RPMI8226 (cell line): ENCODE measurements around the gene GSTM5.
"Not testable (repeated sequence)": the region's sequence is repeated elsewhere in the genome, so short reads cannot be mapped to it uniquely, and the experiment has no call there.

ENCODE experiments used
- DNase-seq: peaks from one replicate; pipeline ENCODE4 v3.0.0-alpha.2; 2015

Gene GSTM5

GRCh38 chr1:109732390-109732881 lies 20.4 kb downstream of the GSTM5 start:
- DNase-seq, result no peak

GRCh38 chr1:109733236-109733870 lies 21.3 kb downstream of the GSTM5 start:
- DNase-seq, result no peak

- no peak for DNase-seq
Measured at GRCh38 chr1:109739738-109740614, 27.9 kb downstream of the GSTM5 start.

DNA sequence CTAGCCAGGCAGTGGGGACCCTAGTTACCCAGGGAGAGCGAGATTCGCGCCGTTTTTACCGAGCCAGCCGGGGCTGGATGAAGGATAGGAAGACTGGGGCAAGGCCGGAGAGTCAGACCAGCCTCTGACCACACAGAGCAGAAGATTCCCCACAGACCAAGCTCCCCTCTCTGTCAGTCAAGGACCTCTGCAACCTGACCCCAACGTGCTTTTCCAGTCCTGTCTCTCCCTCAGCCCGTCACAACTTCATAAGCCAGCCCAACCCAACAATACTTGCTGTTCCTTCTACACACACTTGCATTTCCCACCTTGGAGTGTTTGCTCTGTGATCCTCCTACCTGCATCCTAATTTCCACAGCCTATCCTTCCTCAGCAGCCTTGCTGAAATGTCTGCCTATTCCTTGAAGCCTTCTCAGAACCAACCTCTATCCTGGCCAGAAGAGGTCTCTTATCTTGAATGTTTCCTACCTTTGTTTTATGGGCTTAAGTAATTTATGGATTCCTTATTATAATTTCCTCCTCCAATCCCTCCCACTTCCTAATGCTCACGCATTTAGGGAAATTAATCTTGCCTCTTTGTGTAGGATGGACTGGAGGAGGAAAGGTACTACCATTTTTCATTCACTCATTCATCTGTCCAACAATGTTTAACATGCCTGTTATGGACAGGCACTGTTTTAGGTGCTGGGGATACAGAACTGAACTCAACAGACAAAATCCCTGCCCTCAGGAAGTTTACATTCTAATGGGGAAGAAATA lies 28.7 kb downstream of the GSTM5 start, which contains the start of gene GSTM3:
TSS of gene GSTM3 (minus strand) at position 424 of the 759 bp plus-strand sequence. CDS start 751 bp downstream, outside the sequence.
- DNase-seq, result no peak

GRCh38 chr1:109748311-109748710 lies 36.3 kb downstream of the GSTM5 start:
- DNase-seq, result not testable (repeated sequence)

GRCh38 chr1:109749221-109749620 lies 37.2 kb downstream of the GSTM5 start:
- no peak for DNase-seq

GRCh38 chr1:109750241-109750882 lies 38.3 kb downstream of the GSTM5 start:
- no peak for DNase-seq

DNA sequence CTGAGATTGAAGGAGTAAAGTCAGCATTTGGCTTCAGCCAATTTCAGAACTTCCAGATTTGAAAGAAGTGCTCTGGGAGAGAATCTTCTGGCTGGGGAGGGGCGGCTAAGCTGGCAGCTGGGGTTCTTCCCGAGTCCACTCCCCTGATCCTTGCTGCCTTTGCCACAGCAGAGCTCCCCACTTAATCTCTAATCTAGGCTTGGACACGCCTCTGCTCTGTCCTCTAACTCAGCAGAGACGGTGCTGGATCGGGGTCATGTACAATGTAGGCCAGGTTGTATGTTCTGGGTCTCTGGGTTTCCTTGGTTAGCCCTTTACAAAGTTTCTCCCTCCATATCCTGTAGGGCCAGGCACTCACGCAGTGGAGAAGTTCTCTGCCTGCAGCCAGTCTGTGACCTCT lies 38.9 kb downstream of the GSTM5 start:
- no peak for DNase-seq

- no peak for DNase-seq
Measured at GRCh38 chr1:109751531-109752260, 39.6 kb downstream of the GSTM5 start.

DNA sequence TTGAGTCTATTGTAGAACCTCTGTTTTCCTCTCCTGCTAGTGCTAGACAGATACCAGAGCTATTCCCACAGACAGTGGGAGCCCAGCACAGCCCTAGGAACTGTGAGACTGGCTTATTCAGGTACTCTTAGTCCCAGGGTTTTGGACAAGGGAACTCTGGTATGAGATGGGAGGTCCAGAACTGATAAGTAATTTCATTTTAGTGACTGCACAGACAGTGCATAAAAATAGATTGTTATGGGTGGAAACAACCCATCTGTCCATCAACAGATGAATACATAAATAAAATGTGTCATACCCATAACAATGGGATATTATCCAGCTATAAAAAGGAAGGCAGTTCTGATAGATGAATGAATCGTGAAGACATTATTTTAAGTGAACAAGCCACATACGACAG lies 42.7 kb downstream of the GSTM5 start:
- DNase-seq, result no peak

- not testable (repeated sequence) for DNase-seq
Measured at GRCh38 chr1:109756325-109756724, 44.3 kb downstream of the GSTM5 start.

DNA sequence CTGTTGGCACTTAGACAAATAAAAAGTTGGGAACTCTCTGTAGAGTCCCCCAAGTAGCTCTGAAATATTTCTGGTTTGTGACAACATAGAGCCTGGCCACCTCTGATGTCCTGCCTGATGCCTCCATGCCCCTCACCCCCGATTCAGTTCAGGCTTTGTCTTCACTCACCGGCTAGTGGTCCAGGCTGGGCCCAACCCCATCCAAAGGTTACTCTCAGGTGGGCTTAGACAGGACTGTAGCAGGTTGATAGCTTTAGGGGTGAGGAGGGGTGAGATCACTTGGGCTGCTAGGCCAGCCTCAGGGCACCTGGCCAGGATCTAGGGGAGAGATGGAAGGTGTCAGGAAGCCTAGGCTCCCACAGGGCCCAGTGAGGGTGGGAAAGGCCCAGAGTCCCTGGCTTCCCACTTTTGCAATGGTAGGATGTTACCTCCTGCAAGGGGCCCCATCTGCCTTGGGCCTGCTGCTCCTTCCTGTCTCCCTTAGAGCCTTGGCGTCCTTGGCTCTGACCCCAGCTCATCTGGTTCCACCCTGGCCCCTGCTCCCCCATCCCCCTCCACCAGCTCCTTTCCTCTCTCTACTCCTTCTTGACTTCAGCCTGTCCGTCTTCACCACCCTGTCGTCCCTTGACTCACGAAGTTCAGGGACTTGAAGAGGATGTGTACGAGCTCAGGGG lies 44.9 kb downstream of the GSTM5 start:
- no peak for DNase-seq

GRCh38 chr1:109757936-109758786 lies 46.1 kb downstream of the GSTM5 start:
- DNase-seq, result no peak

DNA sequence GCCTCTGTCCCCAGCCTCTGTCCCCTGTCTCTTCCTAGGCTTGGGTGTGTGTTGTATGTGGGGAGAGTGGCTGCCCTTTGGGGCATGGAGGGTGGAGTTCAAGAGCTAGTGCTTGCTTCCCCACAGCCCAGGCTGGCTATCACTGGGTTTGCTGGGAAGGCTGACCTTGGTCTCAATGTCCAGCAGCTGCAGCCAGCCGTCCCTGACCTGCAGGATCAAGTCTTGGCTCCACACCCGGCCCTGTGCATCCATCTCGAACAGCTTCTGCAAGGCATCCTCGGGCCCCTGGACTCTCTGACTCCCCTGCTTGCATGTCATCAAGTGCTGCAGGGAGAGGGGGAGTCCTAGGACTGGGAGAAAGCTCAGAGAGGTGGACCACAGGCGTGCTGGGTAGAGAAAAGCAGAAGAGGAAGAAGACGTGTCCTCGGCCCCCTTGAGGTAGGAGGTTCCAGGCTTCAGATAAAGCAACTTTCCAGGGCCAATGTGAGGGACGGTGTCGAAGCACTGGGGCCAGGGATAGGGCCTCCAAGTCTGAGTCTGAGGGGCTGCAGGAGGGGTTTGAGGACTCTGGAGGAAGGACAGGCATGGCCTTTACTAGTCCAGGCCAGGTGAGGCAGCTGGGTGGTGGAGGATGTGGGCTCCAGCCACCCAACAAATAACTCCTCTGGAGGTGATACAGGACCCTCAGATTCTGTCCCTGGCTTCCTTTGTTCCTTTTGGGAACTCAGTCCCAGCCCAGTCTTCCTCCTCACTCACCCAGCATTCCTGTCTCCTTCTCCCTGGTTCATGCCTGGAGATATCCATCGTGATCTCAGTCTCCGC lies 47.7 kb downstream of the GSTM5 start:
- DNase-seq, result no peak

GRCh38 chr1:109760581-109761226 lies 48.7 kb downstream of the GSTM5 start:
- no peak for DNase-seq

GRCh38 chr1:109761227-109762038 lies 49.4 kb downstream of the GSTM5 start:
- no peak for DNase-seq

DNA sequence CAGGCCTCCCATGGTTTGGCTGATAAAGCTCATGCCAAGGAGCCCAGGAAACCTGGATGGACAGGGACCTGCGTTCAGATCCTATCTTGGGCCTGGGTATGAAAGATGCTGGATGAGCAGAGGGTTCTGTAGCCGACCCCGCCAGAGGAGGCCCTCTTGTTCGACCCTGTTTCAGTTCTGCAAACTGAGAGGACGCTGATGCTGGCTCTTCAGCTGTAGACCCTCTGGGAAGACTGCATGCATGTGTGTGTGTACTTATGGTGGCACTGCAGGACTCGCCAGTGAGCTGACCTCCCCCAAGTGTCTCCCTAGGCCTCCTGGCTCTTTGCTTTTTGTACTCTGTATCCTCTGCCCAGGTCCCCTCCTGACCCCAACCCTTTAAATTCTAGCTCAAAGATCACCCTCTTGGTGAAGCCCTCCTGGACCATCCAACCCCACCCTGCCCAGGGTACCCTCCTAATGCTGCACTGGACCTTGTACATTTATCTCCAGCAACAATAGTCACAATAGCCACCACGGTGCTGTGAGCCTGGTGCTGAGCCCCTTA lies 50.1 kb downstream of the GSTM5 start:
- no peak for DNase-seq
